ENCODE data around the gene AQP9.

Gene AQP9

GRCh38 chr15:58139989-58140522 is 1.9 kb downstream of the AQP9 start:
- DNase-seq (ENCODE audit: low read depth in 2 of 2) = no peak

GRCh38 chr15:58141894-58142293 is 3.7 kb downstream of the AQP9 start:
- no peak for DNase-seq (ENCODE audit: low read depth in 2 of 2)

- no peak for DNase-seq (ENCODE audit: low read depth in 2 of 2)
Observed at GRCh38 chr15:58142827-58143461, 4.8 kb downstream of the AQP9 start.

- DNase-seq (ENCODE audit: low read depth in 2 of 2) = no peak
Observed at GRCh38 chr15:58145606-58146005, 7.4 kb downstream of the AQP9 start.

GRCh38 chr15:58146211-58146610 is 8.0 kb downstream of the AQP9 start:
- no peak for DNase-seq (ENCODE audit: low read depth in 2 of 2)

- DNase-seq (ENCODE audit: low read depth in 2 of 2) = no peak
Observed at GRCh38 chr15:58146749-58147148, 8.6 kb downstream of the AQP9 start.

GRCh38 chr15:58147171-58147611 is 9.0 kb downstream of the AQP9 start:
- DNase-seq (ENCODE audit: low read depth in 2 of 2) = no peak

GRCh38 chr15:58148120-58148519 is 9.9 kb downstream of the AQP9 start:
- no peak for DNase-seq (ENCODE audit: low read depth in 2 of 2)

- DNase-seq (ENCODE audit: low read depth in 2 of 2) = no peak
Observed at GRCh38 chr15:58148633-58149445, 10.7 kb downstream of the AQP9 start.

GRCh38 chr15:58154769-58155168 is 16.6 kb downstream of the AQP9 start:
- DNase-seq (ENCODE audit: low read depth in 2 of 2) = no peak

- DNase-seq (ENCODE audit: low read depth in 2 of 2) = no peak
Observed at GRCh38 chr15:58159827-58160386, 21.7 kb downstream of the AQP9 start.

- DNase-seq (ENCODE audit: low read depth in 2 of 2) = no peak
Observed at GRCh38 chr15:58161436-58161930, 23.3 kb downstream of the AQP9 start.

- DNase-seq (ENCODE audit: low read depth in 2 of 2) = no peak
Observed at GRCh38 chr15:58163985-58164384, 25.8 kb downstream of the AQP9 start.

- DNase-seq (ENCODE audit: low read depth in 2 of 2) = no peak
Observed at GRCh38 chr15:58164926-58165325, 26.7 kb downstream of the AQP9 start.

GRCh38 chr15:58165661-58166060 is 27.5 kb downstream of the AQP9 start:
- DNase-seq (ENCODE audit: low read depth in 2 of 2) = no peak

GRCh38 chr15:58167095-58167691 is 29.0 kb downstream of the AQP9 start:
- no peak for DNase-seq (ENCODE audit: low read depth in 2 of 2)

- no peak for DNase-seq (ENCODE audit: low read depth in 2 of 2)
Observed at GRCh38 chr15:58169934-58170333, 31.8 kb downstream of the AQP9 start.

GRCh38 chr15:58171476-58172061 is 33.4 kb downstream of the AQP9 start:
- DNase-seq (ENCODE audit: low read depth in 2 of 2) = no peak

GRCh38 chr15:58174709-58175108 is 36.5 kb downstream of the AQP9 start:
- DNase-seq (ENCODE audit: low read depth in 2 of 2) = no peak

- DNase-seq (ENCODE audit: low read depth in 2 of 2) = no peak
Observed at GRCh38 chr15:58175955-58176354, 37.8 kb downstream of the AQP9 start.

- DNase-seq (ENCODE audit: low read depth in 2 of 2) = no peak
Observed at GRCh38 chr15:58178668-58179067, 40.5 kb downstream of the AQP9 start.

- DNase-seq (ENCODE audit: low read depth in 2 of 2) = no peak
Observed at GRCh38 chr15:58179206-58179605, 41.0 kb downstream of the AQP9 start.

All from stimulated activated CD8-positive, alpha-beta memory T cell treated with anti-CD3 and anti-CD28 coated beads, Interleukin-15, amount 100 ng/mL, for 48 hours (primary cell).